C4-2B (cell line): Measurements from ENCODE around the gene SOX5.

Experiments
- CTCF ChIP-seq: fragments of 450-650 bp; conservative IDR thresholded peaks from 2 replicates; pipeline ENCODE4 v1.5.1; 2017; ENCODE audit warnings: mild to moderate bottlenecking
- ZFX ChIP-seq: fragments of 450-650 bp; IDR thresholded peaks from 2 replicates; pipeline ENCODE4 v1.6.1; 2017

GRCh38 chr12:23751641-23752040 is 197.8 kb downstream of the SOX5 start:
- TF ChIP-seq CTCF (no peak), ZFX (no peak)
